Measurements from ENCODE around the gene CXCL16.

Gene CXCL16

DNA sequence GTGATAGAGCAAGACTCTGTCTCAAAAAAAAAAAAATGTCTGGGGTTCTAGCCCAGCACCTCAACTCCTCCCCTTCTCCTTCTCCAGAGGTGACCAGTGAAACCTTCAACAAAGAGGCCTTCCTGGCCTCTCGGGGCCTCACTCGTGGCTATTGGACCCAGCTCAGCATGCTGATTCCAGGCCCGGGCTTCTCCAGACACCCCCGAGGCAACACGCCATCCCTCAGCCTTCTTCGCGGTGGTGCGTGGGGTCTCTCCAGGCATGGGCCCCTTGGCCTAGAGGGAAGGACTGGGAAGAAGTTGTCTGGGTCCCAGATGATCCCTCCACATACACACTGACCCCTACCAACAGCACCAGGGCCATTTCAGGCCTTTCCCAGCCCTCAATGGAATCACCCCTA, 3.5 kb upstream of the CXCL16 start:
- H3K4me3 ChIP-seq (ENCODE audit: low read length): no peak overlapping the region
- TF ChIP-seq, protein P1, sequence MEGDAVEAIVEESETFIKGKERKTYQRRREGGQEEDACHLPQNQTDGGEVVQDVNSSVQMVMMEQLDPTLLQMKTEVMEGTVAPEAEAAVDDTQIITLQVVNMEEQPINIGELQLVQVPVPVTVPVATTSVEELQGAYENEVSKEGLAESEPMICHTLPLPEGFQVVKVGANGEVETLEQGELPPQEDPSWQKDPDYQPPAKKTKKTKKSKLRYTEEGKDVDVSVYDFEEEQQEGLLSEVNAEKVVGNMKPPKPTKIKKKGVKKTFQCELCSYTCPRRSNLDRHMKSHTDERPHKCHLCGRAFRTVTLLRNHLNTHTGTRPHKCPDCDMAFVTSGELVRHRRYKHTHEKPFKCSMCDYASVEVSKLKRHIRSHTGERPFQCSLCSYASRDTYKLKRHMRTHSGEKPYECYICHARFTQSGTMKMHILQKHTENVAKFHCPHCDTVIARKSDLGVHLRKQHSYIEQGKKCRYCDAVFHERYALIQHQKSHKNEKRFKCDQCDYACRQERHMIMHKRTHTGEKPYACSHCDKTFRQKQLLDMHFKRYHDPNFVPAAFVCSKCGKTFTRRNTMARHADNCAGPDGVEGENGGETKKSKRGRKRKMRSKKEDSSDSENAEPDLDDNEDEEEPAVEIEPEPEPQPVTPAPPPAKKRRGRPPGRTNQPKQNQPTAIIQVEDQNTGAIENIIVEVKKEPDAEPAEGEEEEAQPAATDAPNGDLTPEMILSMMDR (IDR thresholded peaks at IDR 0.05; ENCODE audit: insufficient read depth, low read depth, low read length, missing control alignments): no peak
- no peak for DNase-seq (ENCODE audit: low read depth)

DNA sequence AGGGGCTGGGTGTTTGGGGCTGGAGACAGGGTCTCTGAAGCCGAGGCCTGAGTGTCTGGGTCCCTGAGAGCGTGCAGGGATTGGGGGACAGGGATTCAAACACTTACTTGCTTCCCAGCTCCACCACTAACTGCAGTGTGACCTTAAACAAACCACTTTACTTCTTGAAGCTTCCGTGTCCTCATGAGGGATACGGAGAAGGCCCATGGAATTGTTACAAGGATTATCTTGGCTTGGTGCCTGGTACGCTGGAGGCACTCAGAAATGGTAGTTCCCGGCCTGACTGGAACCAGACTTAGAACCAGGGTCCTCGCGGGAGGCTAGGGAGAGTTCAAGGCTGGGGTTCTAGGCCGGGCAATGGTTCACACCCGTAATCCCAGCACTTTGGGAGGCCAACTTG, 2.9 kb upstream of the CXCL16 start:
- TF ChIP-seq, protein P1 (IDR thresholded peaks at IDR 0.05; ENCODE audit: insufficient read depth, low read depth, low read length, missing control alignments): no peak
- DNase-seq (ENCODE audit: low read depth): no peak
- no peak overlapping the region for H3K4me3 ChIP-seq (ENCODE audit: low read length)

DNA sequence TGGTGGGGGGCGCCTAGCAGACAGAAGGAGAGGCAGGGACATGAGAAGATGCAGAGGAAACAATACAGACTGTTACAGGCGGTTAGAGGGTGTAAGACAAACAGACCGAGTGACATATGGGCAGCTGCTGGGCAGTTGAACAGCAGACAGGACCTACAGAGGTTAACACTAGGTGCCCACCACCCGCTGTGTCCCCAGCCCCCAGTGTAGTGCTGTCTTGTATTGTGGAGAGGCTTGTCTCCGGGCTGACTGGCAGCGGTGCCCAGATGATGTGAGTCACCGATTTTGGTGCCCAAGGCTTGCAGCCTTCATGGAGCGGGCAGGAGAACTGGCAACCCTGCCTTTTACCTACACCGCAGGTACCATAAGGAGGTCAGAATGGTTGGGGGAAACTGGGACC, 2.4 kb upstream of the CXCL16 start:
- TF ChIP-seq, protein P1 (IDR thresholded peaks at IDR 0.05; ENCODE audit: insufficient read depth, low read depth, low read length, missing control alignments): no peak
- no peak overlapping the region for H3K4me3 ChIP-seq (ENCODE audit: low read length)
- no peak for DNase-seq (ENCODE audit: low read depth)

DNA sequence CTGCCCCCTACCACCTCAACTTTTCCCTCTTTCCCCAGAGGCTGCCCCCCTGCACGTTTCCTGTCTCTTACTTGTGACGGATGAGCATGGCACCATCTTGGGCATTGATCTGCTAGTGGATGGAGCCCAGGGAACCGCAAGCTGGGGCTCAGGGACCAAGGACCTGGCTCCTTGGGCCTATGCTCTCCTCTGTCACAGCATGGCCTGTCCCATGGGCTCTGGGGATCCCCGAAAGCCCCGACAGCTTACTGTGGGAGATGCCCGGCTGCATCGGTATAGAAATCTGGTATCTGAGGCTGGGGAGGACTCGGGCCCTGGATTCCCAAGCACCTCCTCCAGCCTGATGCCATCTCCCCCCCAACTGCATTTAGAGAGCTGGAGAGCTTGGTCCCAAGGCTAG, 1.8 kb upstream of the CXCL16 start:
- H3K4me3 ChIP-seq (ENCODE audit: low read length): no peak overlapping the region
- no peak for DNase-seq (ENCODE audit: low read depth)
- TF ChIP-seq, protein P1 (IDR thresholded peaks at IDR 0.05; ENCODE audit: insufficient read depth, low read depth, low read length, missing control alignments): no peak

DNA sequence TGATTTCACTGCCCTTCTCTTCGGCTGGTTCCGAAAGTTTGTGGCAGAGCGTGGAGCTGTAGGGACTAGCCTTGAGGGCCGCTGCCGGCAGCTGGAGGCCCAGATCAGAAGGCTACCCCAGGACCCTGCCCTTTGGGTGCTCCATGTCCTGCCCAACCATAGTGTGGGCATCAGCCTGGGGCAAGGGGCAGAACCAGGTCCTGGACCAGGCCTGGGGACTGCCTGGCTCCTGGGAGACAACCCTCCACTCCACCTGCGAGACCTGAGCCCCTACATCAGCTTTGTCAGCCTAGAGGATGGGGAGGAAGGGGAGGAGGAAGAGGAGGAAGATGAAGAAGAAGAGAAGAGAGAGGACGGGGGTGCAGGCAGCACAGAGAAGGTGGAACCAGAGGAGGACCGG, 856 bp upstream of the CXCL16 start:
- no peak overlapping the region for H3K4me3 ChIP-seq (ENCODE audit: low read length)
- TF ChIP-seq, protein P1 (IDR thresholded peaks at IDR 0.05; ENCODE audit: insufficient read depth, low read depth, low read length, missing control alignments): no peak
- no peak for DNase-seq (ENCODE audit: low read depth)

DNA sequence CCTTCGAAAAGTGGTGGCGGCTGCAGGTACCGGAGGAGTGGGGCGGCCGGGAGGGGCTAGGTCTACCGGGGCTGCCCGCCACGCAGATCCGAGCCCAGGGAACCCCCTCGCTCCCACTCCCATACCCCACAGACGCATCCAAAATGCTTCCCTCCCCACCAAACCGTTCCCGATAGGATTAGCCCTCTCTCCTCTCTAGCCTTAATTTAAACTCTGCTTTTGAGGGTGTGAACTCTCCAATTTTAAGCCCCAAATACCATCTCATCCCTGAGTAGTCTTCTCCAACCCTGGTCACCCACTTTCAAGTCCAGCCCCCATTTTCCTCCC, 260 bp upstream of the CXCL16 start:
- TF ChIP-seq, protein P1 (IDR thresholded peaks at IDR 0.05; ENCODE audit: insufficient read depth, low read depth, low read length, missing control alignments): no peak
- peak overlapping the region; percentile 66 for H3K4me3 ChIP-seq (ENCODE audit: low read length)
- DNase-seq (ENCODE audit: low read depth): no peak

DNA sequence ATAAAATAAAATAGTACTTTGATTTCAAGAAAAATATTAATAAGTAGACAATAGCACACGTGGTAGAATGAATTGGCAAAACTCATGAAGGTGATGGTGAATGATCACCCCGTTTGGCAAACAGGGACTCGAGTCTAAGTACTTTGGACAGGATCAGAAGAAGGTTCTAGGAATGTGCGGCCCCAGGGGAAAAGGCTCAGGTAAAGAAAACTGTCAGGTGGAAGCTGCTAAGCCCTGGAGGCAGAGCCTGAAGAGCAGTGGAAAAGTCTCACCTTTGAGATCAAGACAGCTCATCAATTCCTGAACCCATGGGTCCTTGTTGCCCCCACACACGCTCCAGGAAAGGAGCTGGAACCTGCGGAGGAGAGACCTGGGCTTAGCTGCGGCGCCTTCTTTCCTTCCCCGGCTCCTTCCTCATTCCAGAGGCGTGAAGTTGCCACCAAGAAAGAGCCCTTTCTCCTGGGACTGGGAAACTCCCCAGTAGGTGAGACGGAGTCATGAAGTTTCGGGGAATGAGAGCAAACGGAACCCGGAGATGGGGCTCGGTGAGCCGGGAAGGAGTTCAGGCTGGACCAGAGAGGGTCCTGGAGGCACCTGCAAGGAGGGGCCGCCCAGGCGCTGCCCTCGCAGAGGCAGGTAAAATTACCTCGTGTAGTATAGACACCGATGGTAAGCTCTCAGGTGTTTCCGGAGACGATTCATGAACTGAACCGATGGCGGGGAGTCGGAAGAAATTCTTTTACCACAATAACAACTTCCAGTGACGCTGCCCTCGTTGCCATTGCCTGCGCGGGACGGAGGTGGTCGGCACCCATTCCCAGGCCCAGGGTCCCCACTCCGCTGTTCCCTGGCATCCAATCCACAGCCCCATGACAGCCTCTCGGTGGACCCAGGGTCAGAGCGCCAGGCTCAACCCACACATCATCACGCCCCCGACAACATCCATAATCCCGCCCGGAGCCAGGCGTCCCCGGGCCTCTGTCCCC, 1.3 kb downstream of the CXCL16 start:
- peak overlapping the region; percentile 66 for H3K4me3 ChIP-seq (ENCODE audit: low read length)

More for the DNA sequence above, 1.3 kb downstream of the CXCL16 start:
- DNase-seq (ENCODE audit: low read depth): peak; percentile 90
- TF ChIP-seq, protein P1 (IDR thresholded peaks at IDR 0.05; ENCODE audit: insufficient read depth, low read depth, low read length, missing control alignments): no peak

Measured in epithelial cell of esophagus (primary cell).